GM18909 (cell line): ENCODE measurements around the gene SLC39A6.
"Not testable (repeated sequence)": the region's sequence is repeated elsewhere in the genome, so short reads cannot be mapped to it uniquely, and the experiment has no call there.

Experiments used
- ATAC-seq: cut with Tn5 transposase; IDR thresholded peaks from one replicate; pipeline ENCODE4 v1.9.1; 2021; ENCODE audit warnings: mild to moderate bottlenecking; ENCODE audit not compliant: unreplicated experiment, poor library complexity

Gene SLC39A6, protein sequence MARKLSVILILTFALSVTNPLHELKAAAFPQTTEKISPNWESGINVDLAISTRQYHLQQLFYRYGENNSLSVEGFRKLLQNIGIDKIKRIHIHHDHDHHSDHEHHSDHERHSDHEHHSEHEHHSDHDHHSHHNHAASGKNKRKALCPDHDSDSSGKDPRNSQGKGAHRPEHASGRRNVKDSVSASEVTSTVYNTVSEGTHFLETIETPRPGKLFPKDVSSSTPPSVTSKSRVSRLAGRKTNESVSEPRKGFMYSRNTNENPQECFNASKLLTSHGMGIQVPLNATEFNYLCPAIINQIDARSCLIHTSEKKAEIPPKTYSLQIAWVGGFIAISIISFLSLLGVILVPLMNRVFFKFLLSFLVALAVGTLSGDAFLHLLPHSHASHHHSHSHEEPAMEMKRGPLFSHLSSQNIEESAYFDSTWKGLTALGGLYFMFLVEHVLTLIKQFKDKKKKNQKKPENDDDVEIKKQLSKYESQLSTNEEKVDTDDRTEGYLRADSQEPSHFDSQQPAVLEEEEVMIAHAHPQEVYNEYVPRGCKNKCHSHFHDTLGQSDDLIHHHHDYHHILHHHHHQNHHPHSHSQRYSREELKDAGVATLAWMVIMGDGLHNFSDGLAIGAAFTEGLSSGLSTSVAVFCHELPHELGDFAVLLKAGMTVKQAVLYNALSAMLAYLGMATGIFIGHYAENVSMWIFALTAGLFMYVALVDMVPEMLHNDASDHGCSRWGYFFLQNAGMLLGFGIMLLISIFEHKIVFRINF

DNA sequence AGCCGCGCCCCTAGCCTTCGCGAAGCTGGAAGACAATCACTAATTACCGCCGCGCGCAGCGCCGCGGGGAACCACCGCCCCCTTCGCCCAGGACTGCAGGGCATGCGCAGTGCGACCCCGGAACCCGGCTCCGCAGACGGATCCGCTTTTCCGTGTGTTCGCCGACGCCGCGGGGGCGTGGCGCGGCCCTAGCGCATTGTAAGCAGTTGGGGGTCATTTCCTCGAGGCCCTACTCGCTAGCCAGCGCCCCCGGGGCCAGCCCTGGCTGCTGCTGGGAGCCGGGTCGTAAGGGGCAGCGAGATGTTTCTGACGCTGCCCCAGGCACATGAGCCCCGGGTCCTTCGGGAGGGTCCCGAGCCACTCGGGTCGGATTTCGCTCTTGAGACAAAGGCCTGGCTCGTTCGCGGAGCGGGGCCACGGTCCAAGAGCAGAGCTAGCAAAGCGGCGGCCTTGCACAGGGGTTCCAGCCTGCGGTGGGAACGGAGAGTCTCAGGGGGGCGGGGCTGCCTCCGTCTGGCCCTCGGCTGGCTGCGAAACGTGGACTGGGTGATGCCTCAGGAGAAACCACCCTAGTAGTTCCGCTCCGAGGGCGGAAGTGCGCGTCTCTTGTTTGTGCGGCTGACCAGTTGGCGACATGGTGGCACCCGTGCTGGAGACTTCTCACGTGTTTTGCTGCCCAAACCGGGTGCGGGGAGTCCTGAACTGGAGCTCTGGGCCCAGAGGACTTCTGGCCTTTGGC, at the start of gene SLC39A6, which contains the start of gene ELP2:
Gene SLC39A6, minus strand, starts transcription at position 41 of the 739 bp plus-strand sequence. CDS start 2,333 bp downstream, outside the sequence.
Gene ELP2, plus strand, starts transcription at position 600 of the 739 bp plus-strand sequence. Its CDS starts 35 bp downstream, at position 635.
- ATAC-seq: peak; percentile 94

DNA sequence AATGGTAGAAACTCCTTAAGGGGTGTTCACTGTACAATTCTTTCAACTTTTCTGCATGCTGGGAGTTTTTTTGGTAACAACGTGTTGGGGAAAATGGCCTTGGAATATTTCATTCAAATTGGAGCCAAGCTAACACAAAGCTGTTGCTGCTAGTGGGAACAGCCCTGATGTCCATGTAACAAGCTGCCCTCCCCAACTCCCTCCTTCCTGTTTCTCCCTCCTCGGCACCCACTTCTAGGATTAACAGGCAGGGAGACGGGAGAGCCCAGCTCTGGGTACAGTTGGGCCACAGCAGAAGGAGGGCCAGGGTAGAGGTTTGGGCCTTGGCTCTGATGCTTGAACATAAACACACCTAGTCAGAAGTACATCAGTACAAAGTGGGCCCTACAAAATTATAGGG, 48.8 kb upstream of the SLC39A6 start:
- ATAC-seq: no peak

DNA sequence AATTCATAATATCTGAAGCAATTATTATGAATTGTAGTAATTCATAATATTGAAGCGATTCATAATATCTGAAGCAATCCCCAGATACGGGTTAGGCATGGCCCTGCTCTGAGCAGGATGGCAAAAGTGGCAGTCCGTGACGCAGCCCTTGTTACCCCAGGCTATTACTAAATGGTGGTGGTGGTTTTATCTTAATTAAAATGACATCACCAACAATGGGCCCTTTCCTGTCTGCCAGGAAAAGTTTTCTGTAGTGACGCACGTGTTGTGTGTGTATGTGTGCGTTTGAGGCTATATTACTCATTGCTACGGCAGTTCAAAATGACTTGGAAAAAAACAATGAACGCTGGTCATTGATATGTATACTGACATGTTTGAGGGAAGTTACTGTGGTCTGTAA, 47.6 kb upstream of the SLC39A6 start:
- no peak for ATAC-seq

DNA sequence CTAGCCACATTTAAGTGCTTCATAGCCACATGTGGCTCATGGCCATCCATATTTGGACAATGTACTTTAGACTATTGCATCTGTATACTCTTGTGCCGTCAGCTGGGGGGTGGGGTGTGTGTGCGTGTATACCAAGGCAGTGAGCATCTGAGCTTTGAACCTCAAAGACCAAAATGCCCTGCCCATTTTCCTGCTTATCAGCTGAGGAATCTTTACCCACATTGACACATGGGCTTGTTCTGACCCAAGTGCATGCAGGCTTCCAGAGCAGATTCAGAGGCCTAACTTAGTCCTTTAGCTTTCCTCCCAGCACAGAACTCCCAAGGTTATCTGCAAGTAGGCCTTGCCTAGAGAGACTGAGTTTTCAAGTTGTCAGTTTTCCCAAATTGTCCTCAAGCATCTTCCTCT, 47.0 kb upstream of the SLC39A6 start:
- no peak for ATAC-seq

DNA sequence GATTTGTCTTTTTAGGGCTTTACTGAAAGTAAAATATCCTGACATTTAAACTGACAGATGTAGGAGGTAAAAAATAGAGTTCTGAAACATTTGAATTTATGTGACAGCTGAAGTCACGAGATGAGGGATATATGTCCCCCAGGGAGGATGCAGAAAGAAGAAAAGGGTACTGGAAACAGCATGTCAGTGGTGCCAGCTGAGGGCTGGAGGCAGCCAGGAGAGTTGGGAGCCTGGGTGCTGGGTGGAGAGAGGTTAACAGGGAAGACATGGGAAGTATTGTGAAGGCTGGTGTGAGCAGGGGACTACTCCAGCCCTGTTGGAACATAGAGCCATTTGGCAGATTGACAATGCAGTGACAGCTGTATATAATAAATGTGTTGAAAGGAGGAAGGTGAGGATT, 46.3 kb upstream of the SLC39A6 start:
- no peak for ATAC-seq

DNA sequence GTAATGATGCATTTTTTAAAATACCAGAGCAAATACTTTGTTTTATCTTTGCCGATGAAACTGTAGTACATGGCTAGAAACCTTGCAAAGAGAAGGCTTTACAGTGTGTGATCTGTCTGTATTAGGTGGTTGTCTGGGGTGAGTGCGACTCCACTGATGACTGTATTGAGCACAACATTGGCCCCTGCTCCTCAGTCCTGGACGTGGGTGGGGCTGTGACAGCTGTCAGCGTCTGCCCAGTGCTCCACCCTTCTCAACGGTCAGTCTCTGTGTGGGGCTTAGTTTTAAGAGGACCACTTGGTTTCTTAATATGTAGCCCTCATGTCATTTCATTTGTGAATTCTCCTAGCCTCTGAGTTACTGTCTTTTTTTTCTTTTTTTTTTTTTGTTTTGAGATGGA, 40.8 kb upstream of the SLC39A6 start:
- no peak for ATAC-seq

DNA sequence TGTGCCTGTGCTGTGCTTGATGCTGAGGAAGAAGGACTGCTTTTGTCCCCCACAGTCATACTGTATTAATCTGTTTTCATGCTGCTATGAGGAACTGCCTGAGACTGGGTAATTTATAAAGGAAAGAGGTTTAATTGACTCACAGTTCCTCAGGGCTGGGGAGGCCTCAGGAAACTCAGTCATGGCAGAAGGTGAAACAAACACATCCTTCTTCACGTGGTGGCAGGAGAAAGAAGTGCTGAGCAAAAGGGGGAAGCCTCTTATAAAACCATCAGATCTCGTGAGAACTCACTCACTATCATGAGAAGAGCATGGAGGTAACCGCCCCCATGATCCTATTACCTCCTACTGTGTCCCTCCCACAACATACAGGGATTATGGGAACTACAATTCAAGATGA, 39.2 kb upstream of the SLC39A6 start:
- ATAC-seq: not testable (repeated sequence)

DNA sequence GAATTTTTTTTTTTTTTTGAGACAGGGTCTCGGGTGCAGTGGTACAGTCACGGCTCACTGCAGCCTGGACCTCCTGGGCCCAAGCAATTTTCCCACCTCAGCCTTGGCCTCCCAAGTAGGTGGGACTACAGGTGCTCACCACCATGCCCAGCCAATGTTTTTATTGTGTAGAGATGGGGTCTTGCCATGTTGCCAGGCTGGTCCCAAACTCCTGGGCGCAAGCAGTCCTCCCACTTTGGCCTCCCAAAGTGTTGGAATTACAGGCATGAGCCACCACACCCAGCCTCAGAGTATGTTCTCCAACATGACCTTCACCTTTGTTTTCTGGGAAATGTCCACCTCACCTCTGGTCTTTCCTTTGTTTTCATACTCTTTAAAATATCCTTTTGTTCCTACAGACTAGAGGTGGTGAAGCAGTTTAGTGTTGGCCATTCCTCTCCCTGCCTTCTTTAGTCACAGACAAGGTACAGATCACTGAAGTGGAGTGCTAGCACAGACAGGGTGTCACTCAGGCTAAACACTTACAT, 38.6 kb upstream of the SLC39A6 start:
- no peak for ATAC-seq

DNA sequence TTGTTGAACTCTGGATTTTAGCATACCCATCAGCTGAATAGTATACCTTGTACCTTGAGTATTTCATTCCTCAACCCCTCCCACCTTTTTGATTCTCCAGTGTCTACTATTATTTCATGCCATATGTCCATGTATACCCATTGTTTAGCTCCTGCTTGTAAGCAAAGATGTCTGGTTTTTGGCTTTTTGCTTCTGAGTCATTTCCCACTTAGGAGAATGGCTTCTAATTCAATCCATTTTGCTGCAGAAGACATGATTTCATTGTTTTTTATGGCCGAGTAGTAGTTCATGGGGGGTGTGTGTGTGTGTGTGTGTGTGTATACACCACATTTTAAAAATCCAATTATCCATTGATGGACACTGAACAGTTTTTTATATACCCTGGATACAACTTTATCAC, 33.8 kb upstream of the SLC39A6 start:
- ATAC-seq: no peak

DNA sequence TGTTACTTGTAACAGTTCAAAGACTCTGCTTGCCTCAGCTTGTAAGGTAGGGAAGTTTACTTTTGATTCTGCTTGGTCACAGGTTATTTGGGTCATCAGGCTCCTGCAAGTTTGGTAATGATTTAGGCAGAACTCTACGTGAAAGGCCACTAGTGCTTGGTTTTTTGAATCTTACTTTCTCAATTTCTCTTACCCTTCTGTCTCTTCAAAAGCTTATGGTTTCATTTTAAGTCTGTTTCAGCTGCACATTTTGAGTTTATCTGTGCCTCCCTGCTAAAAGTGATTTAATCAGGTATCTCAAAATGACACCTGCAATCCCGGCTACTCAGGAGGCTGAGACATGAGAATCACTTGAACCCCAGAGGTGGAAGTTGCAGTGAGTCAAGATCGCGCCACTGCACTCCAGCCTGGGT, 31.8 kb upstream of the SLC39A6 start:
- no peak for ATAC-seq

DNA sequence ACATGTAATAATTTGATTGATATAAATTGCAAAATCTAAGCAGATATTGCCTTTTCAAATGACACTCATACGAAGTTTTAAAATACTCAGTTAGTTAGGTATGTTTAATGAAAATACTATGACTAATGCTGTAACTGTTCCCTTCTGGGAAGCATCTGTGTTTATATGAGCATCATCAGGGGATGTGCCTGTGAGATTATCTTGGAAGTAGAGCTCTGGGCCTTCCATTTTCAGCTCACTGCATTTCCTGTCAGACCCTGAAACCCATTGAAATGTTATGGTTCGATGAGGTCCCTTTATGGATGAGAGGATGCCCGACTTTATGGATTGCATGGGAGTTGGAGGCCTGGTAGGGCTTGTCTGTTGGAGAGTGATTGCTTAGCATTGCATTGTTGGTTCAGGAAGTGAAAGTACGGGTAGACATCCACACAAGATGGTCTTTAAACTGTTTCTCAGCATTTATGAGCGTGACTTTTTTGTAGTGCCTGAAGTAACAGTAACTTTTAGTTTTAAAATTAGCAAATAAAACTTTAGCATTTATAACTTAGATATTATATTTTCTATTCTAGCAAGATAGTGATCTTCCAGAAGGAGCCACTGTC, 29.2 kb upstream of the SLC39A6 start:
- ATAC-seq: no peak

DNA sequence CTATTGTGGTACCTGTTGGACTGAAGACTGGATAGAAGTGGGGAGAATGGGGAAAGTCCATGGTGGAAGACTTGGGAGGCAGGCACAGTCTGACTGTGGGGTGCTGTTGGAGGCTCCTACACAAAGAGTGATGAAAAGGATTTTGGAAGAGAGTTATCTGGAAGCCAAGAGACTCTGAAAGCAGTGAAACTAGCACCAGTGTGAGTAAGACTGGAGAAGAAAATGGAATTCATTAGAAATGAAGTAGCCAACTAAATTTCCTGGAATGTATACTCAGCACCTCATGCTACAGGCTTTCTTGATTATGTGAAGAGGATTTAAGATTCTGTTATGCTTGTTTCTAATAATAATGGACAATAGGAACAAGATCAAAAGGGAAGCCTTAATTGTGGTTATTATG, 28.3 kb upstream of the SLC39A6 start:
- no peak for ATAC-seq

DNA sequence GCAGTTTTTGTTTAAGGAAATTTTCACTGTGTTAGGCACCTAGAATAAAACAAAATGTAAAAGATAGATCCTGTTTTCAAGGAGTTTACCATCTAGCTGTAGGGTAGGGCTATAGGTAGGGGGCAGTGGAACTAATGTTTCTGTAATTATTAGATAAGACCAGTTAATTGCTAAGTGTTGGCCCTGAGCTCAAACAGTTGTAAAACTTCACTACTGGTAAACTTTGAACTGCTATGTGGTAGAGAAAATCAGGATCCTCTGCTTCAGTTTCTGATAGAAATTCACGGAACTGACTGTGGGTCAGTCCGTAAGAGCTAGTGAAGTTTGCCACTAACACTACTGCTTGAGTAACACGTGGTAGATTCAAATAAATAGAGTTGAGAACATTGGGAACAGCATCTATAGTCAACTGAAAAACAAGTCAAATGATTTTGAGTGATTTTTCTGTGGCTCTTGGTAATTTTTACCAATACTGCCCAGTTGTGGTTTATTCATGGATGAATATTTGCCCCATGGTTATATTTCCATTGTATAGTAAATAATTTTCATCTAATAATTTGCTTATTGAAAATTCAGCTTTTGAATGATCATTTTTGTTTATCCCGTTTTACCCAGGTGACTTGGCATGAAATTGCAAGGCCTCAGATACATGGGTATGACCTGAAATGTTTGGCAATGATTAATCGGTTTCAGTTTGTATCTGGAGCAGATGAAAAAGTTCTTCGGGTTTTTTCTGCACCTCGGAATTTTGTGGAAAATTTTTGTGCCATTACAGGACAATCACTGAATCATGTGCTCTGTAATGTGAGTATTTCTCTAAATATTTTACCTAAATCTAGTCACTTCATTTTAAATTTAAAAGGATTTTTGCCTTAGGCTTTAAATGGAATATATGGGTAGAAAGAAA, 27.0 kb upstream of the SLC39A6 start:
- ATAC-seq: no peak

DNA sequence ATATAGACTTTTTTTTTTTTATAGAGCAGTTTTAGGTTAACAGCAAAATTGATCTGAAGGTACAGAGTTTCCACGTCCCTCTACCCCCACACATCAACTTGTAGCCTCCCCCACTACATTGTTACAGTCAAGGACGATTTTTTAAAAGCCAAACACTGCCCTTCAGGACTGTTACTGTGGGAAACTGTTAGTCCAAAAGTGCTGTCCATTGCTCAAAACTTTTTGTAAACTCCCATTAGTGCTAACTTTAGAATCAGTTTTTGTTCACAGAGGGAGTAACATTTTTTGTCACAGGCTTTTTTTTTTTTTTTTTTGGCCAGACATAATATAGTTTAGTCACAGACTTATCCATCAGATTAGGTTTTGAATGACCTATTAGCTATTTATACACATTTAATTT, 24.6 kb upstream of the SLC39A6 start:
- no peak for ATAC-seq

DNA sequence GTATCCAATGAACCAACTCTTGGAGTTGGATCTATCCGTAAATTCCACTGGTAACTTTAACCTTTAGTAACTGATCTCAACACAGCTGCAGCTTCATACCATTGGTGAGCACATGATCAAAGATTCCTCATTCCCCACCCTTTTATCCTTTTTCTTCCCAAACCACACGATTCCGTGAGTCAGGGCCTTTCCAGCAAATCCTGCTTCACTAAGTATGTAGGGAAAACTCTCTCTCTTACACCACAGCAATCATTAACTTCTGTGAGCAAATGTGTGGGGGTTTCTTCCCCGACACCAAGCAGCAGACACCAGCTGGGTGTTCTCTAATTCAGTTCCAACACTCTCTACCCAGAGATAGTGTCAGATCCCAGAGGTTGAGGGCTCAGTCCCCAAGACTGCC, 24.1 kb upstream of the SLC39A6 start:
- no peak for ATAC-seq

DNA sequence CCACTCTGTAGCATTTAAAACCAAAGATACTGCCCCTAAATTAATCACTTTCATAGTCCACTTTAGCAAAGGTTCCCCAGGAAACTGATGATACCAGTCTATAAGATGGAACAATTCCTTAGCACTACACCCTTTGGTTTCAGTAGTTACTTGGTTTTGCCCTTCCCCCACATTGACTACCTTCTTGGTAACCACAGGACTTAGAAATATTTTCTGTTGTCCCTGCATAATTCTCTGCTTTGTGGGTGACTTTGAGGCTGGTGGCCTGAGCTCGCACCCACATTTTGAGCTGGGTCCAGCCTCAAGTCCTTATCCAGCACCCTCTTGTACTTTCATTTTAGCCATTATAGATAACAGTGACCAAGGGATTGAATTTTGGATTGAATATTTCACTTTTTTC, 23.6 kb upstream of the SLC39A6 start:
- no peak for ATAC-seq

DNA sequence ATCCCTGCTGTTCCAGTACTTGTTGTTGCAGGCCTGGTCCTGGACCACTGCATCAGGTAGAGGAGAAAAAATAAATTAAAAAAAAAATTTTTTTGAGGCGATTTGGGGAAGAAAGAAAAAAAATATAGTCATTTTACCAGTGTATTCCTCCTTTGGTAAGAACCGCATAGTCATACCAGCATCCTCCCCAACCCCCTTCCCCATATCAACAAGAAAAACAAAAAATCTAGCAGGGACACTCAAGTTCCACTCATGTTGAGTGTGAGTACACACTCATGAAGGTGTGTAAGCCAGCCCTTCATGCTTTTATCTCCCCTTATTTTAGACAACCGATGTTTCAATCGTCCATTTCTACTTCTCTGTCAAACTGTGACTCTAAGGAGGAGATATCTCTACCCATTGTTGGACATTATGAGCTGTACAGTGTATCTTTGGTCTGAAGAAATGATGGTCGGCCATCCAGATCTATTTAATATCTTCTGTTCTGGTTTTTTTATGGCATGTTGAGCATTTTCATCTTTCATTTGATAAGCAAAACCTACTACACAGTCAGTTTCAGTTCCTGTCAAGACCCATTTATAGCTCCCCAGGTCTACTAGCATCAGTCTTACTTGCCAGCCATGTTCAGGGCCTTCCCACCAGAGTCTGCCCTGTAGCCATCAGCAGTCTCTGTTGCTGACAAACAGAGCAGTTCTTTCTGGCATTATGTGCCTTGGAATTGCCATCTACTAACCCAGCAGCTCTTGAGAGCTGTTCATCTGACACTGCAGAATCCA, 20.6 kb upstream of the SLC39A6 start:
- ATAC-seq: peak; percentile 95

DNA sequence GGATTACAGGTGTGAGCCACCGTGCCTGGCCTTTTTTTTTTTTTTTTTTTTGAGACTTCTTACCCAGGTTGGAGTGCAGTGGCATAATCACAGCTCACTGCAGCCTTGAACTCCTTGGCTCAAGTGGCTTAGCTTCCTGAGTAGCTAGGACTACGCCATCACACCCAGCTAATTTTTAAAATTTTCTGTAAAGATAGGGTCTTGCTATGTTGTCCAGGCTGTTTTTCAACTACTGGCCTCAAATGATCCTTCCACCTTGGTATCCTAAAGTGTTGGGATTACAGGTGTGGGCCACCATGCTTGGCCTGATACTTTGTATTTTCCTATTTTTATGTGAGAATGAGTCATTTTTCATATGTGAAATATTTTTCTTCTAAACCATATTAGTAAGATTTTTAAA, 14.3 kb upstream of the SLC39A6 start:
- no peak for ATAC-seq
